NAMALWA (cell line): Measurements from ENCODE around the gene PDGFD.
A peak's percentile ranks its signal among the peaks of the same experiment; 100 is the strongest.

Experiments
- DNase-seq: peaks from one replicate; pipeline ENCODE4 v3.0.0-alpha.2; 2015; ENCODE audit warnings: low spot score

Gene PDGFD

GRCh38 chr11:104000798-104001197 is 163.1 kb downstream of the PDGFD start:
- no peak for DNase-seq

- DNase-seq: no peak
These were observed 165.0 kb downstream of the PDGFD start for GRCh38 chr11:103998826-103999508.

- no peak for DNase-seq
These were observed 166.9 kb downstream of the PDGFD start for GRCh38 chr11:103997082-103997481.

- DNase-seq: no peak
These were observed 168.1 kb downstream of the PDGFD start for GRCh38 chr11:103995896-103996295.

GRCh38 chr11:103994518-103994917 is 169.4 kb downstream of the PDGFD start:
- no peak for DNase-seq

GRCh38 chr11:103994094-103994493 is 169.9 kb downstream of the PDGFD start:
- no peak for DNase-seq

- no peak for DNase-seq
These were observed 170.4 kb downstream of the PDGFD start for GRCh38 chr11:103993507-103993906.

- no peak for DNase-seq
These were observed 175.4 kb downstream of the PDGFD start for GRCh38 chr11:103988595-103988969.

GRCh38 chr11:103987629-103988594 is 176.0 kb downstream of the PDGFD start:
- no peak for DNase-seq

- DNase-seq: no peak
These were observed 178.9 kb downstream of the PDGFD start for GRCh38 chr11:103985041-103985440.

- no peak for DNase-seq
These were observed 183.8 kb downstream of the PDGFD start for GRCh38 chr11:103980108-103980507.

GRCh38 chr11:103978616-103979595 is 185.0 kb downstream of the PDGFD start:
- DNase-seq: no peak

GRCh38 chr11:103972013-103972412 is 191.9 kb downstream of the PDGFD start:
- no peak for DNase-seq

- DNase-seq: no peak
These were observed 193.2 kb downstream of the PDGFD start for GRCh38 chr11:103970701-103971249.

- DNase-seq: no peak
These were observed 195.3 kb downstream of the PDGFD start for GRCh38 chr11:103968685-103969084.

GRCh38 chr11:103967985-103968384 is 196.0 kb downstream of the PDGFD start:
- DNase-seq: no peak

- DNase-seq: no peak
These were observed 199.6 kb downstream of the PDGFD start for GRCh38 chr11:103964390-103964789.

- DNase-seq: no peak
These were observed 200.3 kb downstream of the PDGFD start for GRCh38 chr11:103963648-103964047.

GRCh38 chr11:103961010-103961409 is 202.9 kb downstream of the PDGFD start:
- DNase-seq: no peak

- no peak for DNase-seq
These were observed 203.8 kb downstream of the PDGFD start for GRCh38 chr11:103960108-103960507.

GRCh38 chr11:103959279-103959942 is 204.5 kb downstream of the PDGFD start:
- DNase-seq: peak; percentile 62
